ENCODE results near the gene DNAAF2.

DNA sequence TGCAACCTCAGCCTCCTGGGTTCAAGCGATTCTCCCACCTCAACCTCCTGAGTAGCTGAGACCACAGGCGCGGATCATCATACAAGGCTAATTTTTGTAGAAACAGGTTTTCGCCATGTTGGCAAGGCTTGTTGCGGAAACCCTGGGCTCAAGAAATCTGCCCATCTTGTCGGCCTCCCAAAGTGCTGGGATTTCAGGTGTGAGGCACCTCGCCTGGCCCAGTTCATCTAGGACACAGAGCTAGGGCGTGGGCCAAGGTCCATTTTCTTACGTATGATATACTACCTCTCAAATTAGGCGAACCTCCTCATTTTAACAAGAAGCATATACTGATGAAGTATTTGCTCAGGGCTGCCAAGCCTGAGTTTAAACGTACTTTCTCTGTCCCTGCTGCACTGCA is 51.0 kb downstream of the DNAAF2 start:
- no peak for TF ChIP-seq POLR2AphosphoS5 (IDR thresholded peaks at IDR 0.05; ENCODE audit: borderline replicate concordance, low read depth, low read length)
- no peak for TF ChIP-seq EZH2 (IDR thresholded peaks at IDR 0.05)
